ENCODE data around the gene THBS3. TPM values are rescaled to one million over a fixed set of nuclear protein-coding genes. Genes with fewer than 3 reads are reported as not detected.
"Not testable (repeated sequence)": the region's sequence is repeated elsewhere in the genome, so short reads cannot be mapped to it uniquely, and the experiment has no call there.

Gene THBS3
- 75.4 and 79.8 TPM in 2 replicates for total RNA-seq (2014; rRNA removed; shearing (Covaris generic))

GRCh38 chr1:155207806-155208540 is at the start of gene THBS3:
TSS of gene THBS3 (minus strand) at chr1:155207897. CDS start at chr1:155207876, 21 bp downstream.
- in situ Hi-C loops (cut with HindIII; ENCODE audit: low sequenced_read_pairs): no loop called here
- peak; percentile 36 for DNase-seq (ENCODE audit: low spot score)

- in situ Hi-C loops (cut with HindIII; ENCODE audit: low sequenced_read_pairs): no loop called here
- DNase-seq (ENCODE audit: low spot score): no peak
Observed at GRCh38 chr1:155256058-155256852, 48.6 kb upstream of the THBS3 start.

DNA sequence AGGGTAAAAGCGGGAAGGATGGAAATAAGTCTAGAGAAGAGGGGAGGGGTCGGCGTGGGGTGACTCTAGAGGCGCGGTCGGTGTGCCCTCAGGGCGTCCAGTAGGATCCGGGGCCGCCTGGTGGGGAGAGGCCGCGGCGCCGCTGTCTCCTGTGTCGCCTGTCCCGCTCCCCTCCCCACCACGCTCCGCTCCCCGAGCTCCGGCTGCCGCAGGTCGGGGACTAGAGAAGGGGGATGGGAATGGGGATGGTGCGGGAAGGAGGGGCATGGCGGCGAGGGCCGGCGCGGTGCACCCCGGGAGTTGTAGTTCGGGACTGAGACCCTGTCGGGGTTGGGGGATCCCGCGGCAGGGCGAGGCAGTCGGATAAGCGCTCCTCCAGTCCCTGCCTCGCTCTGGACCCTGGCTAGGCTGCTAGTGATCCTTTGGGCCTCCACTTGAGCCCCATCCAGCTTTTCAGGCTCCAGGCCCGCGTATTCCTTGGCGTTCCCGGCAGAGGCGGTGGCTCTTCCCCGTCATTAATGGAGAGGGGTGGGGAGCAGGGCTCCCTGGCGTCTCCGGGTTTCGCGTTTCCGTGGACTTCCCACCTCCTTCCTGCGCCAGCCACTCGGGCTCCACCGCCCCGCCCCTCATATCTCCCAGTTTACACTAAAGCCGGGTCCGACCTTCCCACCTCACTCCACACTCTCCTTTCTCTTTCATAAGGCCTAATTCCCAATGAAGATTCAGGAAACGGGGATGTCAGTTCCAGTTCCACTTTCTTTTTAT is 47.7 kb upstream of the THBS3 start, which contains the start of gene ENTREP3:
TSS of gene ENTREP3 (minus strand) at position 241 of the 765 bp plus-strand sequence. CDS start 606 bp downstream, outside the sequence.
- peak; percentile 91 for DNase-seq (ENCODE audit: low spot score)
- in situ Hi-C loops (cut with HindIII; ENCODE audit: low sequenced_read_pairs): no loop called here

GRCh38 chr1:155254714-155255242 is 47.1 kb upstream of the THBS3 start:
- DNase-seq (ENCODE audit: low spot score): peak; percentile 44
- in situ Hi-C loops (cut with HindIII; ENCODE audit: low sequenced_read_pairs): no loop called here

GRCh38 chr1:155254228-155254713 is 46.6 kb upstream of the THBS3 start:
- in situ Hi-C loops (cut with HindIII; ENCODE audit: low sequenced_read_pairs): no loop called here
- peak; percentile 15 for DNase-seq (ENCODE audit: low spot score)

DNA sequence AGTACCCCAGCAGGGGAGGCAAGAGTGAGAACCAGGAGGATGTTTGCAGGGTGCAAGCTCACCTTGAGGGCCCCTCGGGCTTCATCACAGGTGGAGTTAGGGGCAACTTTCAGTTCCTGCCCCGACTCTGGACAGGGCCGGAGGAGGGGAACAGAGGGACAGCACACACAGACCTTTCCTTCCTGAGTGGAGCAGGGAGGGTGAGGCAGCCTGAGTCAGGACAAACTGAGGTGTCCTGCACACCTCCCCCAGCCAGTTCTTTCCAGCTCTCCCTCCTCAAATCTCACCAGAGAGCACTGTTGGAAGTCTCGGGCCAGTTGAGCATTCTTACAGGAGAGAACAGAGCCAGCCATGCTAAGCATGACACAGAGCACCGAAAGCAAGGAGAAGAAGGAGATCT is 46.1 kb upstream of the THBS3 start:
- in situ Hi-C loops (cut with HindIII; ENCODE audit: low sequenced_read_pairs): no loop called here
- DNase-seq (ENCODE audit: low spot score): peak; percentile 22

- DNase-seq (ENCODE audit: low spot score): peak; percentile 29
- in situ Hi-C loops (cut with HindIII; ENCODE audit: low sequenced_read_pairs): no loop called here
Observed at GRCh38 chr1:155253208-155253607, 45.5 kb upstream of the THBS3 start.

DNA sequence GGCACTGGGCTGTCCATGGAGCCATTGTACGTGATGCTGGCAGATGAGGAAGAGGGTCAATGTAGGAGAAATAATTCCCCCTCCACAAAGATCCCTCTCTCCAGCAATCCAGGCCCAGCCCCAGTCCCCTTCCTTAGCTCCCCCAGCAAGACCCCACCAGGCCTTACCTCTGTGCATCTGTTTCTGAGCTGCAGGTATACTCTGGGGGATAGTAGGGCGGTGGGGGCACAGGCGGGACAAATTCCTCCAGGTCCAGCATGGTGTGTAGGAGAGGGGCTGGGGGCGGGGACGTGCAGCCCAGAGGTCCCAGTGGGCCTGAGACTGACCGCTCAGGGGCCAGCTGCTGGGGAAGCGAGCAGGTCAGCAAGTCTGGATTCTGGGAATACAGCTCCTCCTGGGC is 43.9 kb upstream of the THBS3 start:
- no peak for DNase-seq (ENCODE audit: low spot score)
- in situ Hi-C loops (cut with HindIII; ENCODE audit: low sequenced_read_pairs): no loop called here

DNA sequence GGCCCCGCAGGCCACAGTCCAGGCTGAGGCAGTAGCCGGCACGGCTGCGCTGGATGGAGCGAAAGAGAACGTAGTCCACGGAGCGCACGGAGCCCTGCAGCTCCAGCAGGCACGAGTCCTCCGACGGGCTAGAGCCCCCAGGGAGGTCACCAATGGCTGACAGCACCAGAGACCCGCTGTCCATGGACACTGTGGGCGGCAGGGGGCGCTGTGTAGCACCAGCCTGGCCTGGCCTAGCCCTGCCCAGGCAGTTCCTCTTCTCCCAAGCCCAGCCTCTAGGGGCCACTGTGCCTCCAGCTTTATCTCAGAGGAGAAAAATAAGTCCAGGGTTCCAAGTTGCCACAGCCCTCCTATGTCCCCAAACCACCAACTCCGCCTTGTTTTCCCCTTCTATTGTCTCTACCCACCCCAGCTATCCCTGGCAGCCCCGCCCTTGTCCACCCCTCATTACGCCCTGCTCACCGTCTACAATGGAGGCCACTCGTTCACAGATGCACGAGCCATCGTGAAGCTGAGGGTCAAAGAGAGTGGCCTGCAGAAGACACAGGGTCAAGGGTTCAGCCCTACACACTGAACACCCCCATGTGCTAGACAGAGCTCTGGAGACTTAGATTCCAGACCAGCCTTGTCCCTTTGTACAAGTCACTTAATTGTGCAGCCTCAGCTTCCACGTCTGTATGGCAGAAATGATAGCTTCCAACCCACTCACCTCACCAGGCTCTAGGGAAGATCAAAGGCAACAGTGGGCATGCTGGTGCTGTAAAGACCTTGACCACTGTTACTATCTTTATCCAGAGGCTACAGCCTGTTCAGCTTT is 43.1 kb upstream of the THBS3 start:
- peak; percentile 96 for DNase-seq (ENCODE audit: low spot score)

DNA sequence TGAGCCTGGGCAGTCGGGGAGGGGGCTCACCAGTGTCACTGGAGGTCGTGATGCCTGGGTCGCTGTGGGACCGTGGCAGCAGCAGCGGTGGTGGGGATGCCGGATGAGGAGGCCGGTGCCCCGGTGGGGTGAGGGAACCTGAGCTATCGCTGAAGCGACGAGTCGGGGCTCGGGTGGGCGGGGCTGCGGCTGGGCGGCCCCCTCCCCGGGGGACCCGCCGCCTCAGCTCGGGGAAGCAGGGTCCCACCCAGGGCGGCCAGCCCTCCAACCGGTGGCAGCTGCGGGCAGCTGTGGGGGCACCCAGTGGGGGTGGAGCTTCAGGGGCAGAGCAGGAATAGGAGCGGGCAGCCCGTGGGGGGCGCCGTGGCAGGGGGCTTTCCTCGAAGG is 42.5 kb upstream of the THBS3 start:
- in situ Hi-C loops (cut with HindIII; ENCODE audit: low sequenced_read_pairs): no loop called here
- DNase-seq (ENCODE audit: low spot score): no peak

More for the DNA sequence above, 43.1 kb upstream of the THBS3 start:
- in situ Hi-C loops (cut with HindIII; ENCODE audit: low sequenced_read_pairs): no loop called here

DNA sequence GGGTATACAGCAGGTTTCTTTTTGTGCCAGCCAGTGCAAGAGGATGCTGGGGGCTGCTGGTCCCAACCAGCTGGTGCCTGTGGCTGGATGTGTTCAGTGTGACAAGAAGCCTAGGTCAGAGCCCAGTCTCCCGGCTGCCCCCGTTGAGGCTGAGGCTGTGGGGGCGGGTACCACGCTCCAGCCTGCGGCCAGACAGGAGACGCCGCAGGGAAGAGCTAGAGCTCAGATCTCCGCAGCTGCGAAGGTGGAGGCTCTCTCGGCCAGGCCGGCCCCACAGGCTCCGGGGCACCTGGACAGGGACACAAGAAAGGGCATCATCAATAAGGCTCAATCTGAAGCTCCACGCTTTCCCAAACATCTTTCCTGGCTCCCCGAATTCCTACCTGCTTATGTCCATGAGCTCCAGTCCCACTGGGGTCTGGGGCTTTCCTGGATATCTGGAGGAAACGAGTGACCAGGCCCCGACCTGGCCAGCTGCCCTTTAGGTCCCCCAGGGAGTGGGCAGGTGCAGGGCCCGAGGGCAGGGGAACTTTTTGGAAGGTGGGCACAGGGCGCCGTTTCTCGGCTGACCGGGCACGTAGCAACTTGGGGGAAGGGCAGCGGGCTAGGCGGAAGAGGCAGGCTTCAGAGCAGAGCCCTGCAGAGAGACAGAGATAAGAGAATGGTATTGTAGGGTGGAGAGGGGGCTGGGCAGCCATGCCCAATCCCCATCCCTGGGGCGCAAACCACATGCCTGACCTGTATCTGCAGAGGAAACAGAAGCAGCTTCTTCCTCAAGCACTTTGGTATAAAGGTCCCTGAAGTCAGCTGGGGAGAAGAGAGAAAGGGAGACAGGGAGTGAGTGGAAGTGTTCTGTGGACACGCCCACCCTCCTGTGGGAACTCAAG is 40.2 kb upstream of the THBS3 start:
- in situ Hi-C loops (cut with HindIII; ENCODE audit: low sequenced_read_pairs): no loop called here

DNA sequence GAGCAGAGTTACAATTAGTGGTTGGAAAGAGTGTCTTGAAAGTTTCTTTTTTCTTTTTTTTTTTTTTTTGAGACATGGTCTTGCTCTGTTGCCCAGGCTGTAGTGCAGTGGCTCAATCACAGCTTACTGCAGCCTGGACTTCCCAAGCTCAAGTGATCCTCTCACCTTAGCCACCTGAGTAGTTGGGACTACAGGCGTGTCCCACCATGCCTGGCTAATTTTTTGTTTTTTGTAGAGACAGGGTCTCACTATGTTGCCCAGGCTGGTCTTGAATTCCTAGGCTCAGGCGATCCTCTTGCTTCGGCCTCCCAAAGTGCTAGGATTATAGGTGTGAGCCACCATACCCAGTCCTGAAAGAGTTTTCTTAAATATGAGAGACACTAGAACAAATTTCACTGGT is 39.1 kb upstream of the THBS3 start:
- in situ Hi-C loops (cut with HindIII; ENCODE audit: low sequenced_read_pairs); DNase-seq (ENCODE audit: low spot score): not testable (repeated sequence)

More for the DNA sequence above, 40.2 kb upstream of the THBS3 start:
- DNase-seq (ENCODE audit: low spot score): no peak

- in situ Hi-C loops (cut with HindIII; ENCODE audit: low sequenced_read_pairs): no loop called here
- no peak for DNase-seq (ENCODE audit: low spot score)
Observed at GRCh38 chr1:155245163-155245524, 37.4 kb upstream of the THBS3 start.

DNA sequence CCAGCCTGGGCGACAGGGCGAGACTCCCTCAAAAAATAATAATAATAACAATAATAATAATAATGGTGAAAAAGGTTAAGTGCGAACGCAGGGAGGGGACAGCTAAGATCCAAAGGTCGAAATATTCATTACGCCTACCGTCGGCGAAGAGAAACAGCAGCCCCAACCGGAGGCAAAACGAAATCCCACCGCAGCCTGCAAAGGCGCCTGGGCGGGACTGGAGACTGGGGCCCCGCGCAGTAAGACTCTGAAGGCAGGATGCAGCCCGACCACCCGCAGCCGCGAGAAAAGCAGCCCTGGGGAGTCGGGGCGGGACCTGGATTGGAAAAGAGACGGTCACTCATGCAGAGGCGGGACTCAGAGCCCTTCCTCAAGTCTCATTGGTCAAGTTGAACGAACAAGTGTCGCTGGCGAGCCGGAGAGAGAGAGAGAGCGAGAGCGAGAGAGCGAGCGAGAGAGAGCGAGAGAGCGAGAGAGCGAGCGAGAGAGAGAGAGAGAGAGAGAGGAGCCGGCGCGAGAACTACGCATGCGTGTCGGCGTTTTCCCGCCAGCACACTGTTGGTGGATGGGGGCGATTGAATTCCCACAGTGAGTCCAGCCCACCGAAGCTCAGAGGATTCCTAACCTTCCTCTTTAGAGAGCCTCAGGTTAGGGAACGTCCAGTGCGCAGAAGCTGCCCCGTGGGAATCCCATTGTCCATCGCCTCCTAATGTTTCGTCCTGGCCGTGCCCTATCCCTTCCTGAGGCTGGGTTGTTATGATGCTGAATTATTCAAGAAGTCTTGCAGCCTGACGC is 36.9 kb upstream of the THBS3 start:
- in situ Hi-C loops (cut with HindIII; ENCODE audit: low sequenced_read_pairs): no loop called here
- DNase-seq (ENCODE audit: low spot score): peak; percentile 100

GRCh38 chr1:155242805-155243358 is 35.2 kb upstream of the THBS3 start:
- DNase-seq (ENCODE audit: low spot score): peak; percentile 16
- in situ Hi-C loops (cut with HindIII; ENCODE audit: low sequenced_read_pairs): no loop called here

- no peak for DNase-seq (ENCODE audit: low spot score)
- in situ Hi-C loops (cut with HindIII; ENCODE audit: low sequenced_read_pairs): no loop called here
Observed at GRCh38 chr1:155241841-155242264, 34.2 kb upstream of the THBS3 start.
